ENCODE results near the gene NRXN2. TPM values are rescaled to one million over a fixed set of nuclear protein-coding genes. Genes with fewer than 3 reads are reported as not detected.
A peak's percentile ranks its signal among the peaks of the same experiment; 100 is the strongest.

Gene NRXN2
- total RNA-seq, 2 experiments from 2014 or later, result 0.13 to 0.34 TPM

DNA sequence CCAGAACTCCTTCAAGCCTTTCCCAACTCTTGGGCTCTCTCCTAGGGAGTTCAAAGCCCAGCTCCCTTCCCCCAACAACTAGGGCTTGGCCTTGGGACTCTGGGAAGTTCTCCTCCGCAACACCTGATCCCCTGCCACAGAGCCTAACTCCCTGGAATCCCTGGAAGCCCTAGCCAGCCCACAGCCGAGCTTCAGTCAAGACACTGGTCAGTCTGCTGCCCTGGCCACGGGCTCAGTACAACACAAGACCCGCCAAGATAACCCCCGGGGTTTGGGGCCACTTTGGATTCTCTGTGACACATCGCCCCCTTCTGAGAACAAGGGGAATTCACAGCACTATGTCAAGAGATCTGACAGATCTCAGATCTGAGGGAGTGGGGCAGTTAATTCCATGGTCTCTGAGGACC is 73.7 kb downstream of the NRXN2 start:
- Mint-ChIP-seq H3K9me3 (ENCODE audit: insufficient read depth) (no peaks in the 10 kb centered on the region), H3K36me3 (ENCODE audit: low read depth) (no peaks in the 10 kb centered on the region), H3K4me1 (ENCODE audit: low read depth) (no peaks in the 10 kb centered on the region), H3K27me3 (ENCODE audit: low read depth) (peaks cover 28% of the 10 kb centered on the region), H3K4me3 (no peak overlapping the region), H3K27ac (no peak overlapping the region)
- CTCF ChIA-PET, result interaction anchor here (0.7 to 2.7 kb wide), 11 partner anchors 15 to 290 kb away, joined by 3 to 14 read pairs (median 5); partner anchors contain the start of gene RPS6KA4
- ATAC-seq, result no peak
- peak; percentile 37 for DNase-seq
- POLR2A ChIA-PET, result no interaction called here

DNA sequence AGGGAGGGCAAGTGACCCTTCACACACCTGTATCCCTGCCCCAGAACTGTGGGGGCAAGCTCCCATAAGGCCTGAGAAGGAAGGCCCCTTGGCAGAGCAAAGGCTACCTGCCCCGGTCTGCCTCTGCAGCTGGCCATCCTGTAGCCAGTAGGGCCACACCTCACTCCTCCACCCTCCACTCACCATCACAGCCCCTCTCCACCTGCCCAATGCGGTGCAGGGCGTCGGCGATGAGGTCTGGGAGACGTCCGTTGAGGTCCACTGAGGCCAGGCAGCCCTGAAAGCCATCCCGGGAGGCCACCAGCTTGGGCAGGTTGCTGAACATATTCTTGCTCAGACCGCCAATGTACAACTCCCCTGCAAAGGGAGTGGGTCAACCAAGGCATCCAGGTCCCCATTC is 74.4 kb downstream of the NRXN2 start:
- POLR2A ChIA-PET, result no interaction called here
- no peak for ATAC-seq
- H3K9me3 Mint-ChIP-seq (ENCODE audit: insufficient read depth), result no peaks in the 10 kb centered on the region

DNA sequence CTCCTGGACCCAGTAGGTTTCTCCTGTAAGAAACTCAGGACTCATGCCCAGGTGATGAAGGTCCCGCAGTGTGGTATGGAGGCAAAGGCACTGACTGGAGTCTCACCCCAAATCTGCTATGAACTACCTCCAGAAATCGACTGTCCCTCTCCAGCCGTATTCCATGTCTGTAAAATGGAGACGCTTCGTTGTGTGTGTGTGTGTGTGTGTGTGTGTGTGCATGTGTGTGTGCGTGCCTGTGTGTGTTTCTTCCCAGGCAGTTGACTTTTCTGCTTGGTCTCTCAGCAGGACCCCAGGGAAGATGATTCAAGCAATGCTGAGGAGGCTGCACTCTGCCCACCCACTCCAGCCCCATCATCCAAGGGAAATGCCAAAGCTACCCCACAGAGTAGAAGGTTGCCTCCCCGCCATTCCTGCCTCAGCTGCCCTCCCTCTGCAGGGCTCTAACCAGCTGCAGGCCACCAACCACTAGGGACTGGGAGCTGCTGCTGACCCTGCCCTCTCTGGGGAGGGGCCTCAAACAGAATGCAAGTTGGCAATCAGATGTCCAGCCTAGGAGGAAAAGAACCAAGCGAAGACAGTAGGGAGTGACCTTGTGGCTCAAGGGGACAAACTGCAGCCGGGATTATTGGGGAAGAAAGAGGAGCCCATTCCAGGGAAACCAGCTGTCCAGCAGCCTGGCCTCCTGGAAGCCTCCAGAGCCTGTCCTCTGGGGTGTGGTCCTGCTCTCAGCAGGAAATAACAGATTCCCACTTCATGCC is 75.8 kb downstream of the NRXN2 start:
- no peaks in the 10 kb centered on the region for H3K36me3 Mint-ChIP-seq (ENCODE audit: low read depth)
- POLR2A ChIA-PET, result interaction anchor here (0.6 kb wide), 1 partner anchor 237 kb away, joined by 3 read pairs; no protein-coding TSS in a partner anchor

More for the DNA sequence above, 74.4 kb downstream of the NRXN2 start:
- Mint-ChIP-seq H3K27me3 (ENCODE audit: low read depth) (peaks cover 34% of the 10 kb centered on the region), H3K27ac (no peak overlapping the region), H3K4me3 (no peak overlapping the region), H3K36me3 (ENCODE audit: low read depth) (no peaks in the 10 kb centered on the region), H3K4me1 (ENCODE audit: low read depth) (no peaks in the 10 kb centered on the region)
- DNase-seq, result no peak
- CTCF ChIA-PET, result interaction anchor here (1.3 to 2.7 kb wide), 5 partner anchors 17 to 289 kb away, joined by 3 to 14 read pairs (median 5); partner anchors contain the start of gene RPS6KA4

DNA sequence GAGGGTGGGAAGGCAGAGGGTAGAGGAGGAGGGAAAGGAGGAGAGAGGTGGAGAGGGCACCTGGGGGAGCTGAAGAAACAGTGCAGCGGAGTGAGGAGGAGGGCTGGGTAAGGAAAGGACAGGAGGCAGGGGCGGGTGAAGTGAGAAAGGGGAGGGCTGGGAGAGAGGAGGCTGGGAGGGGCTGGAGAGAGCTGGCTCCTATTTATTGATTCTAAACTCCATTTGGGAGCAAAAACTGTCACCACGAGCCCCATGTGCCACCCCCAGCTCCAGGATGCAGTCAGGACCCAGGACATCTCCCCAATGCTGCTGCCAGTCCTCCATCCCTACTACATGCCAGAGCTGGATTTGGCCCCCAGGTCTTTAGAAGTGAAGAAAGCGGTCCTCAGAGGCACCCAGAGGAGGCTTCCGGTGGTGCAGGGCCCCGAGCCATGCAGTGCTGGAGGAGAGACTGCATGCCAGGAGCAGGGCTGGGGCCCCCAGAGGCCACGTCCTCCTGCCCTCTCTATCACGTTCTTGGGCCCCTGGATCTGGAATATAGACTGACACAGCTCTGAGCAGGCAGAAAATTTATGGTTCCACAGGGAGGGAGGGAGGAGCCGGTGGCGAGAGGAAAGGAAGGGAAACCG is 78.2 kb downstream of the NRXN2 start:
- Mint-ChIP-seq H3K27ac (no peak overlapping the region), H3K4me1 (ENCODE audit: low read depth) (no peaks in the 10 kb centered on the region), H3K27me3 (ENCODE audit: low read depth) (peaks cover 35% of the 10 kb centered on the region), H3K9me3 (ENCODE audit: insufficient read depth) (no peaks in the 10 kb centered on the region), H3K36me3 (ENCODE audit: low read depth) (no peaks in the 10 kb centered on the region), H3K4me3 (no peak overlapping the region)
- ATAC-seq (peak; percentile 52), DNase-seq (peak; percentile 36)
- CTCF ChIA-PET, result interaction anchor here (1.1 to 1.5 kb wide), 5 partner anchors 10 to 195 kb away, joined by 3 to 5 read pairs (median 4); no protein-coding TSS in a partner anchor
- POLR2A ChIA-PET, result no interaction called here

More for the DNA sequence above, 75.8 kb downstream of the NRXN2 start:
- no peak for DNase-seq
- H3K9me3 Mint-ChIP-seq (ENCODE audit: insufficient read depth), result no peaks in the 10 kb centered on the region
- H3K27me3 Mint-ChIP-seq (ENCODE audit: low read depth), result peaks cover 35% of the 10 kb centered on the region
- ATAC-seq, result no peak
- H3K4me1 Mint-ChIP-seq (ENCODE audit: low read depth), result no peaks in the 10 kb centered on the region
- no peak overlapping the region for H3K27ac Mint-ChIP-seq
- CTCF ChIA-PET, result interaction anchor here (1.5 kb wide), 1 partner anchor 198 kb away, joined by 4 read pairs; no protein-coding TSS in a partner anchor
- no peak overlapping the region for H3K4me3 Mint-ChIP-seq

DNA sequence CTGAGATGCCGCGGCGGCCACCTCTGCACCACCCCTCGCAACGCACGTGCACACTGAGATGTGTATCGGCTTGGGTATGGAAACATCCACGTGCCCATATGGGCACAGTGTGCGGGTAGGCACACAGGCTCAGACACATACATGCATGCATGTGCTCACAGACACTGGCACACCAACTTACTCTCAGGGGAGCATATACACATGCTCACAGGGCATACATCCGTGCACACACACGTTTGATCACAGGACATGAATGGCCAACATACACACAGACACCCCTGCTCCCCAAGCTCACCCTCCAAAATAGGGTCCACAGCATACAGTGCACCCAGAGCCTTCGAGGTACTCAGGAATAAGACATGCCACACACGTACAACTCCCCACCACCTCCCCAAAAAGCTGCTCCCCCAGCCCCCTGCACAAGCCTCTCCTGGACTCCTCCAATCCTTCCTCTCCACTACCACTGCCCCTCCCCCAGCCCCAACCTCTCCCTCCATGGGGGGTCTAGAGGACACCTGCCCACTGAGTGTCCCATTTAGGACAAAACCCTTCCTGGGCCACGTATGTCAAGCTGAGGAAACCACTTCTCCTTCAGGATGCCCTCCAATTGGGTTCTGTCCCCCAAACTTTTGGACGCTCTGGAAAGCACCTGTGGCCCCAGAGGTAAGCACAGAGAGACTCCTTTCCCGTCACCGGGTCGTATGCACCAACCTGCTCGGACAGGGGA is 78.9 kb downstream of the NRXN2 start:
- CTCF ChIA-PET, result interaction anchor here (1.1 to 1.3 kb wide), 4 partner anchors 9 to 194 kb away, joined by 3 to 5 read pairs (median 4); no protein-coding TSS in a partner anchor
- DNase-seq (no peak), ATAC-seq (no peak)
- Mint-ChIP-seq H3K4me3 (no peak overlapping the region), H3K36me3 (ENCODE audit: low read depth) (no peaks in the 10 kb centered on the region), H3K9me3 (ENCODE audit: insufficient read depth) (no peaks in the 10 kb centered on the region), H3K27ac (no peak overlapping the region), H3K27me3 (ENCODE audit: low read depth) (peaks cover 35% of the 10 kb centered on the region), H3K4me1 (ENCODE audit: low read depth) (no peaks in the 10 kb centered on the region)
- POLR2A ChIA-PET, result no interaction called here

DNA sequence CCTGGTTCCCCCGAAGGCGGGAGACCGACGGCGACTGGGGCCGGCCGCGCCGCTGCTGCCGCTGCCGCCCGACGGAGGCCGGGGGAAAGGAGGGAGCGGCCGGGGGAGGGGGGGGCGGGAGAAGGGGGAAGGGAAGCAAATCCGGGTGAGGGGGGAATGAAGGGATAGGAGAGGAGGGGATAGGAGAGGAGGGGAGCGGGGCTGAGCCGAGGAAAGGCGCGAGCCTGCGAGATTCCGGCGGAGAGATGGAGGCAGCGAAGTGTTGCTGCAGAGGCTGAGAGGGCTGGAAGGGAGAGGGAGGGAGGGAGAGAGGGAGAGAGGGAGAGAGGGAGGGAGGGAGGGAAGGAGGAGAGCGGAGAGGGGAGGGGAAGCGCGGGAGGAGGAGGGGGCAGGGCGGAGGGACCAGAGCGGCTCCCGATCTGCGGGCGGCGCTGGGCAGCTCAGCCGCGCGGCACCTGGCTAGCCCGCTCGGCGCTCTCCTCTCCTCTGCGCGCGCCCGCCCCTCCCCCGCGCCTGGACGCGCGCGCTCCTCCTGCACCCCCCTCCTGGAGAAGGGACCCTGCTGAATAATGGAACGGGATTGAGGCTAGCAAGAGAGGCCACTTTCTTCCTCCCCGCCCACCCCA is 79.6 kb downstream of the NRXN2 start:
- Mint-ChIP-seq H3K4me3 (no peak overlapping the region), H3K36me3 (ENCODE audit: low read depth) (no peaks in the 10 kb centered on the region), H3K9me3 (ENCODE audit: insufficient read depth) (no peaks in the 10 kb centered on the region), H3K27ac (no peak overlapping the region), H3K27me3 (ENCODE audit: low read depth) (peaks cover 38% of the 10 kb centered on the region), H3K4me1 (ENCODE audit: low read depth) (no peaks in the 10 kb centered on the region)
- DNase-seq (no peak), ATAC-seq (no peak)
- POLR2A ChIA-PET, result no interaction called here
- CTCF ChIA-PET, result no interaction called here

DNA sequence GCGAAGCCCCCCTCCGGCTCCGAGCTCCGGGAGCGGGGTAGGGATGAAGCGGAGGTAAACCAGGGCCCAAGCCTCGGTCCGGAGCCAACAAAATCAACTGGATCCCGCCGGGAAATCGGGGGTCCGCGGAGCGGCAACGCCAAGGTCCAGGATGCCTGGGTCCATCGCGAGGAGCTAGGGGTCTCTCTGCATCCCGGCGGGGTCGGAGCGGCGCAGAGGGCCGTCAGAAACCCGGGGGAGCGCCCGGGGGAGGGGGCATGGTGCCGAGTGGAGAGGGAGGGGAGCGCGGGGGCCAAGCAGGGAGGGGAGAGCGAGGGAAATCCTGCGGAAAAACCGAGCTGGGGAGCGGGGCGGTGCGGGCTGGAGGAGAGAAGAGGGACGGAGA is 80.1 kb downstream of the NRXN2 start:
- no peak overlapping the region for H3K27ac Mint-ChIP-seq
- ChIA-PET POLR2A (no interaction called here), CTCF (no interaction called here)
- H3K4me1 Mint-ChIP-seq (ENCODE audit: low read depth), result no peaks in the 10 kb centered on the region
- peaks cover 38% of the 10 kb centered on the region for H3K27me3 Mint-ChIP-seq (ENCODE audit: low read depth)
- H3K9me3 Mint-ChIP-seq (ENCODE audit: insufficient read depth), result no peaks in the 10 kb centered on the region
- H3K4me3 Mint-ChIP-seq, result no peak overlapping the region
- ATAC-seq, result no peak
- H3K36me3 Mint-ChIP-seq (ENCODE audit: low read depth), result no peaks in the 10 kb centered on the region
- no peak for DNase-seq

DNA sequence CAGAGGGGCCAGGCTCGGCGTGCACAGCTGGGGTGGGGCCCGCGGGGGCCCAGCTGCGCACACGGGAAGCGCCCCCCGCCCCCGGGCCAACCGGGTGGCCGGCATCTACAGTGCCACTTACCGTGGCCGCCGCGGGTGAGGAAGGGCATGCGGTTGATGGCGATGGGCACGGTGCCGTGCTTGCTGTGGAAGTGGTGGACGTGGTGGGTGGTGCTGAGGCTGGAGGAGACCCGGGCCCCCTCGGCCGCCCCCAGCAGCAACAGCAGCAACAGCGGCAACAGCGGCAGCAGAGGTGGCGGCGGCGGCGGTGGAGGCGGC is 80.6 kb downstream of the NRXN2 start:
- POLR2A ChIA-PET, result no interaction called here
- H3K9me3 Mint-ChIP-seq (ENCODE audit: insufficient read depth), result no peaks in the 10 kb centered on the region
- CTCF ChIA-PET, result no interaction called here
- no peak overlapping the region for H3K4me3 Mint-ChIP-seq
- no peaks in the 10 kb centered on the region for H3K36me3 Mint-ChIP-seq (ENCODE audit: low read depth)
- H3K4me1 Mint-ChIP-seq (ENCODE audit: low read depth), result no peaks in the 10 kb centered on the region
- DNase-seq, result no peak
- no peak for ATAC-seq
- H3K27ac Mint-ChIP-seq, result no peak overlapping the region
- peaks cover 38% of the 10 kb centered on the region for H3K27me3 Mint-ChIP-seq (ENCODE audit: low read depth)

DNA sequence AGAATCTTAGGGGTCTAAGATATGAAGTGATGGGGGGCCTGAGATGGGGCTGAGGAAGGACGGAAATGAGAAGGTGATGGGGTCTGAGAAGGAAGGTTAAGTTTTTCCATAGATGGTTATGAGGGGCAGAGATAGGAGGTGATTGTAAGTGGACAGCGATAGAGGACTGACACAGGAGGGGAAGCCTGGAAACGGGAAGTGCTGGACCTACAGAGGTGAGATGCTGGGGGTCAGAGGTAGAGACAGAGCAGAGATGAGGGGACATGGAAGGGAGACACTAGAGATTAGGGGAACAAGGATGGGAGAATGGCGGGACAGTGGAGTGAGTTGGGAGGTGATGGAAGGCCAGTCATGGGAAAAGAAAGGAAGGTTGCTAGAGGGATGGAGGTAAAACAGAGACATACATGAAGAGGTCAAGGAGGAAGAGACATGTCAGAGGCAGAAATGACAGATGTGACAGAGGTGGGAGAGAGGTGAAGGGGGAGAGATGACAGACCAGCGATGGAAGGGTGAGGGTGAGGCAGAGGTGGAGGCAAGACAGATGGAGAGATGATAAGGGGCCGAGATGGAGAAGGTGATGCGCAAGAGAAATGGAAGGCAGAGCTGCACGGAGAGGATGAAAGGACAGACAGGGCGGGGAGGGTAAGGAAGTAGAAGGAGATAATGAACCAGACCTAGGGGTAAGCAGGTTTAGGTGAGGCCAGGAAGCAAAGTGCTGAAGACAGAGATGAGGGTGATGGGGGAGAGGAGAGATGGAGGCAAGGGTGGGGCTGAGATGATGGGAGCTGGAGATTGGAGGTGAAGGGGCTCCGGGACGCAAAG is 81.2 kb downstream of the NRXN2 start:
- ATAC-seq (no peak), DNase-seq (no peak)
- H3K4me3 Mint-ChIP-seq, result no peak overlapping the region
- H3K36me3 Mint-ChIP-seq (ENCODE audit: low read depth), result no peaks in the 10 kb centered on the region
- no peaks in the 10 kb centered on the region for H3K4me1 Mint-ChIP-seq (ENCODE audit: low read depth)
- peaks cover 34% of the 10 kb centered on the region for H3K27me3 Mint-ChIP-seq (ENCODE audit: low read depth)
- no peaks in the 10 kb centered on the region for H3K9me3 Mint-ChIP-seq (ENCODE audit: insufficient read depth)
- ChIA-PET POLR2A (no interaction called here), CTCF (no interaction called here)
- H3K27ac Mint-ChIP-seq, result no peak overlapping the region

DNA sequence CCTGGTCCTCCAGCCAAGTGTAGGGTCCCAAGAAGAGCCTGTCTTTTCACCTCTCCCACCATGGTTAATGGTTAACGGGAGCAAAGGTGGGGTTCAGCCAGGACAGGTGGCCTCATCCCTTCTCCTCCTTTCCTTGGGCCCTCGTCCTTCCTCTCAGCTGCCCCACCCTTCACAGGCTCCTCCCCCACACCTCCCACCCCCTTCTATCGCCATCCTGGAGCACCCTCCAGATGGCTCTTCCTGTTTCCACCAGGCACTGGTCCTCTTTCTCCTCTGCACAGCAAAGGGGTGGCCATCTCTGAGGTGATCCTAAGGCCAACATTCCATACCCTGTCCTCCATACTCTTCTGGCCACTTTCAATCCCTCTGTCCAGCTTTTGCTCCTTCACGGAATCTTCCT is 83.1 kb downstream of the NRXN2 start:
- ChIA-PET CTCF (interaction anchor here (1.2 kb wide), 1 partner anchor 10 kb away, joined by 3 read pairs; no protein-coding TSS in a partner anchor), POLR2A (no interaction called here)
- Mint-ChIP-seq H3K9me3 (ENCODE audit: insufficient read depth) (no peaks in the 10 kb centered on the region), H3K36me3 (ENCODE audit: low read depth) (no peaks in the 10 kb centered on the region), H3K4me3 (no peak overlapping the region), H3K27ac (no peak overlapping the region), H3K27me3 (ENCODE audit: low read depth) (peaks cover 18% of the 10 kb centered on the region), H3K4me1 (ENCODE audit: low read depth) (peaks cover 6% of the 10 kb centered on the region)
- ATAC-seq (no peak), DNase-seq (no peak)

DNA sequence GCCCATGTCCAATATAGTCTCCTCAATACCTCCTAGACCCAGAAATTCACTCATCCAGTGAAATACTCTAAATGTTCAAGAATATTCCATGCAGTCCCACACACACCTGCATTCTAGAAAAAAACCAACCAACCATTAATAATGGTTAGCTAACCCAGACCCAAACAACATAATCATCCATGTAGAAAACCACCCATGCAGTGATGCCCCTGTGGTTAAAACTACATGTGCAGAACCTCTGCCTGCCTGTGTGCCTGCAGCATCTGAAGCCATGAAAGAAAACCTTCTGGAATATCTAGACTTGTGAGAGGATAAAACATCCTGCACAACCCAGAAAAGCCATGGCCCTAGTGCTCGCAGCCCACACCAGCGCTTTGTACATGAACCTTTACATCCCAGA is 84.2 kb downstream of the NRXN2 start:
- ATAC-seq, result no peak
- Mint-ChIP-seq H3K4me1 (ENCODE audit: low read depth) (peaks cover 16% of the 10 kb centered on the region), H3K27ac (no peak overlapping the region), H3K36me3 (ENCODE audit: low read depth) (no peaks in the 10 kb centered on the region), H3K27me3 (ENCODE audit: low read depth) (peaks cover 8% of the 10 kb centered on the region), H3K9me3 (ENCODE audit: insufficient read depth) (no peaks in the 10 kb centered on the region), H3K4me3 (no peak overlapping the region)
- POLR2A ChIA-PET, result no interaction called here
- CTCF ChIA-PET, result interaction anchor here (1.1 to 1.2 kb wide), 2 partner anchors 11 to 14 kb away, joined by 3 to 4 read pairs; no protein-coding TSS in a partner anchor
- no peak for DNase-seq
